ENCODE data around the gene DNAJB14. TPM values are rescaled to one million over a fixed set of nuclear protein-coding genes. Genes with fewer than 3 reads are reported as not detected.

DNAJB14 gene
- total RNA-seq, 1 experiment from 2014 or later = 39.9 TPM

DNA sequence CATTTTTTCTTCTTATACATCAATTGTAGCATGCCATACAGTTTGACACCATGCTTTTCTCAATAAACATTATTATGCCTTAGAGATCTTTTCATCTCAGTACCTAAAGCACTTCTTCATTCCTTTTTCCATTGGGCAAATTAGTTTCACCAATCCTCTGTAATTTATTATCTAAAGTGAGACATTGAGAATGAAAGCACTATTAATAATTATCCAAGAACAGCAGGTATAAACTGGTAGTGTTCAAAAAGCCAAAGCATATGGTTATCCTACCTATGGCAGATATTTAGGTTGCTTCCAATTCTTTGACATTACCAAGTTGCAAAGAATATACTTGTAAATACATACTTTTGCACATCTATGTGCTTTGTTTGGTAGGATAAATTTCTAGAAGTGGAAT is 67.8 kb downstream of the DNAJB14 start:
- no peak for DNase-seq (ENCODE audit: low spot score)
- Mint-ChIP-seq H3K4me3 (no peak overlapping the region), H3K9me3 (no peaks in the 10 kb centered on the region), H3K4me1 (no peaks in the 10 kb centered on the region), H3K27me3 (ENCODE audit: low read depth) (no peaks in the 10 kb centered on the region), H3K27ac (no peak overlapping the region), H3K36me3 (peaks cover 13% of the 10 kb centered on the region)
- TF ChIP-seq ZNF121 (CRISPR knock-in tag; IDR thresholded peaks at IDR 0.05) (no peak), IRF2 (CRISPR knock-in tag; IDR thresholded peaks at IDR 0.05; ENCODE audit: borderline replicate concordance, low read depth) (no peak), KAT7 (CRISPR knock-in tag; IDR thresholded peaks at IDR 0.05; ENCODE audit: borderline replicate concordance) (no peak), ELF4 (CRISPR knock-in tag; IDR thresholded peaks at IDR 0.05; ENCODE audit: low read depth) (no peak), OVOL2 (CRISPR knock-in tag; IDR thresholded peaks at IDR 0.05; ENCODE audit: borderline replicate concordance) (no peak), NR1H2 (CRISPR knock-in tag; IDR thresholded peaks at IDR 0.05) (no peak), HMGA2 (CRISPR knock-in tag; IDR thresholded peaks at IDR 0.05) (no peak), NFE2L1 (CRISPR knock-in tag; IDR thresholded peaks at IDR 0.05) (no peak), EMX1 (CRISPR knock-in tag; IDR thresholded peaks at IDR 0.05) (no peak), FOXP1 (CRISPR knock-in tag; IDR thresholded peaks at IDR 0.05; ENCODE audit: borderline replicate concordance) (no peak)
- TF ChIP-seq, protein P1, sequence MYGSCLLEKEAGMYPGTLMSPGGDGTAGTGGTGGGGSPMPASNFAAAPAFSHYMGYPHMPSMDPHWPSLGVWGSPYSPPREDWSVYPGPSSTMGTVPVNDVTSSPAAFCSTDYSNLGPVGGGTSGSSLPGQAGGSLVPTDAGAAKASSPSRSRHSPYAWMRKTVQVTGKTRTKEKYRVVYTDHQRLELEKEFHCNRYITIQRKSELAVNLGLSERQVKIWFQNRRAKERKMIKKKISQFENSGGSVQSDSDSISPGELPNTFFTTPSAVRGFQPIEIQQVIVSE (CRISPR knock-in tag; IDR thresholded peaks at IDR 0.05; ENCODE audit: borderline replicate concordance) = no peak
- TF ChIP-seq, protein P2, sequence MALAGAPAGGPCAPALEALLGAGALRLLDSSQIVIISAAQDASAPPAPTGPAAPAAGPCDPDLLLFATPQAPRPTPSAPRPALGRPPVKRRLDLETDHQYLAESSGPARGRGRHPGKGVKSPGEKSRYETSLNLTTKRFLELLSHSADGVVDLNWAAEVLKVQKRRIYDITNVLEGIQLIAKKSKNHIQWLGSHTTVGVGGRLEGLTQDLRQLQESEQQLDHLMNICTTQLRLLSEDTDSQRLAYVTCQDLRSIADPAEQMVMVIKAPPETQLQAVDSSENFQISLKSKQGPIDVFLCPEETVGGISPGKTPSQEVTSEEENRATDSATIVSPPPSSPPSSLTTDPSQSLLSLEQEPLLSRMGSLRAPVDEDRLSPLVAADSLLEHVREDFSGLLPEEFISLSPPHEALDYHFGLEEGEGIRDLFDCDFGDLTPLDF (CRISPR knock-in tag; IDR thresholded peaks at IDR 0.05) = no peak
- TF ChIP-seq, protein P3, sequence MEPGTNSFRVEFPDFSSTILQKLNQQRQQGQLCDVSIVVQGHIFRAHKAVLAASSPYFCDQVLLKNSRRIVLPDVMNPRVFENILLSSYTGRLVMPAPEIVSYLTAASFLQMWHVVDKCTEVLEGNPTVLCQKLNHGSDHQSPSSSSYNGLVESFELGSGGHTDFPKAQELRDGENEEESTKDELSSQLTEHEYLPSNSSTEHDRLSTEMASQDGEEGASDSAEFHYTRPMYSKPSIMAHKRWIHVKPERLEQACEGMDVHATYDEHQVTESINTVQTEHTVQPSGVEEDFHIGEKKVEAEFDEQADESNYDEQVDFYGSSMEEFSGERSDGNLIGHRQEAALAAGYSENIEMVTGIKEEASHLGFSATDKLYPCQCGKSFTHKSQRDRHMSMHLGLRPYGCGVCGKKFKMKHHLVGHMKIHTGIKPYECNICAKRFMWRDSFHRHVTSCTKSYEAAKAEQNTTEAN (CRISPR knock-in tag; IDR thresholded peaks at IDR 0.05) = no peak
- TF ChIP-seq, protein P4, sequence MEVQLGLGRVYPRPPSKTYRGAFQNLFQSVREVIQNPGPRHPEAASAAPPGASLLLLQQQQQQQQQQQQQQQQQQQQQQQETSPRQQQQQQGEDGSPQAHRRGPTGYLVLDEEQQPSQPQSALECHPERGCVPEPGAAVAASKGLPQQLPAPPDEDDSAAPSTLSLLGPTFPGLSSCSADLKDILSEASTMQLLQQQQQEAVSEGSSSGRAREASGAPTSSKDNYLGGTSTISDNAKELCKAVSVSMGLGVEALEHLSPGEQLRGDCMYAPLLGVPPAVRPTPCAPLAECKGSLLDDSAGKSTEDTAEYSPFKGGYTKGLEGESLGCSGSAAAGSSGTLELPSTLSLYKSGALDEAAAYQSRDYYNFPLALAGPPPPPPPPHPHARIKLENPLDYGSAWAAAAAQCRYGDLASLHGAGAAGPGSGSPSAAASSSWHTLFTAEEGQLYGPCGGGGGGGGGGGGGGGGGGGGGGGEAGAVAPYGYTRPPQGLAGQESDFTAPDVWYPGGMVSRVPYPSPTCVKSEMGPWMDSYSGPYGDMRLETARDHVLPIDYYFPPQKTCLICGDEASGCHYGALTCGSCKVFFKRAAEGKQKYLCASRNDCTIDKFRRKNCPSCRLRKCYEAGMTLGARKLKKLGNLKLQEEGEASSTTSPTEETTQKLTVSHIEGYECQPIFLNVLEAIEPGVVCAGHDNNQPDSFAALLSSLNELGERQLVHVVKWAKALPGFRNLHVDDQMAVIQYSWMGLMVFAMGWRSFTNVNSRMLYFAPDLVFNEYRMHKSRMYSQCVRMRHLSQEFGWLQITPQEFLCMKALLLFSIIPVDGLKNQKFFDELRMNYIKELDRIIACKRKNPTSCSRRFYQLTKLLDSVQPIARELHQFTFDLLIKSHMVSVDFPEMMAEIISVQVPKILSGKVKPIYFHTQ (CRISPR knock-in tag; IDR thresholded peaks at IDR 0.05) = no peak
- TF ChIP-seq, protein P5, sequence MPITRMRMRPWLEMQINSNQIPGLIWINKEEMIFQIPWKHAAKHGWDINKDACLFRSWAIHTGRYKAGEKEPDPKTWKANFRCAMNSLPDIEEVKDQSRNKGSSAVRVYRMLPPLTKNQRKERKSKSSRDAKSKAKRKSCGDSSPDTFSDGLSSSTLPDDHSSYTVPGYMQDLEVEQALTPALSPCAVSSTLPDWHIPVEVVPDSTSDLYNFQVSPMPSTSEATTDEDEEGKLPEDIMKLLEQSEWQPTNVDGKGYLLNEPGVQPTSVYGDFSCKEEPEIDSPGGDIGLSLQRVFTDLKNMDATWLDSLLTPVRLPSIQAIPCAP (CRISPR knock-in tag; IDR thresholded peaks at IDR 0.05) = no peak
- TF ChIP-seq, protein P6, sequence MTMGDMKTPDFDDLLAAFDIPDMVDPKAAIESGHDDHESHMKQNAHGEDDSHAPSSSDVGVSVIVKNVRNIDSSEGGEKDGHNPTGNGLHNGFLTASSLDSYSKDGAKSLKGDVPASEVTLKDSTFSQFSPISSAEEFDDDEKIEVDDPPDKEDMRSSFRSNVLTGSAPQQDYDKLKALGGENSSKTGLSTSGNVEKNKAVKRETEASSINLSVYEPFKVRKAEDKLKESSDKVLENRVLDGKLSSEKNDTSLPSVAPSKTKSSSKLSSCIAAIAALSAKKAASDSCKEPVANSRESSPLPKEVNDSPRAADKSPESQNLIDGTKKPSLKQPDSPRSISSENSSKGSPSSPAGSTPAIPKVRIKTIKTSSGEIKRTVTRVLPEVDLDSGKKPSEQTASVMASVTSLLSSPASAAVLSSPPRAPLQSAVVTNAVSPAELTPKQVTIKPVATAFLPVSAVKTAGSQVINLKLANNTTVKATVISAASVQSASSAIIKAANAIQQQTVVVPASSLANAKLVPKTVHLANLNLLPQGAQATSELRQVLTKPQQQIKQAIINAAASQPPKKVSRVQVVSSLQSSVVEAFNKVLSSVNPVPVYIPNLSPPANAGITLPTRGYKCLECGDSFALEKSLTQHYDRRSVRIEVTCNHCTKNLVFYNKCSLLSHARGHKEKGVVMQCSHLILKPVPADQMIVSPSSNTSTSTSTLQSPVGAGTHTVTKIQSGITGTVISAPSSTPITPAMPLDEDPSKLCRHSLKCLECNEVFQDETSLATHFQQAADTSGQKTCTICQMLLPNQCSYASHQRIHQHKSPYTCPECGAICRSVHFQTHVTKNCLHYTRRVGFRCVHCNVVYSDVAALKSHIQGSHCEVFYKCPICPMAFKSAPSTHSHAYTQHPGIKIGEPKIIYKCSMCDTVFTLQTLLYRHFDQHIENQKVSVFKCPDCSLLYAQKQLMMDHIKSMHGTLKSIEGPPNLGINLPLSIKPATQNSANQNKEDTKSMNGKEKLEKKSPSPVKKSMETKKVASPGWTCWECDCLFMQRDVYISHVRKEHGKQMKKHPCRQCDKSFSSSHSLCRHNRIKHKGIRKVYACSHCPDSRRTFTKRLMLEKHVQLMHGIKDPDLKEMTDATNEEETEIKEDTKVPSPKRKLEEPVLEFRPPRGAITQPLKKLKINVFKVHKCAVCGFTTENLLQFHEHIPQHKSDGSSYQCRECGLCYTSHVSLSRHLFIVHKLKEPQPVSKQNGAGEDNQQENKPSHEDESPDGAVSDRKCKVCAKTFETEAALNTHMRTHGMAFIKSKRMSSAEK (CRISPR knock-in tag; IDR thresholded peaks at IDR 0.05; ENCODE audit: borderline replicate concordance) = no peak
- TF ChIP-seq, protein P7, sequence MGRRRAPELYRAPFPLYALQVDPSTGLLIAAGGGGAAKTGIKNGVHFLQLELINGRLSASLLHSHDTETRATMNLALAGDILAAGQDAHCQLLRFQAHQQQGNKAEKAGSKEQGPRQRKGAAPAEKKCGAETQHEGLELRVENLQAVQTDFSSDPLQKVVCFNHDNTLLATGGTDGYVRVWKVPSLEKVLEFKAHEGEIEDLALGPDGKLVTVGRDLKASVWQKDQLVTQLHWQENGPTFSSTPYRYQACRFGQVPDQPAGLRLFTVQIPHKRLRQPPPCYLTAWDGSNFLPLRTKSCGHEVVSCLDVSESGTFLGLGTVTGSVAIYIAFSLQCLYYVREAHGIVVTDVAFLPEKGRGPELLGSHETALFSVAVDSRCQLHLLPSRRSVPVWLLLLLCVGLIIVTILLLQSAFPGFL (CRISPR knock-in tag; IDR thresholded peaks at IDR 0.05; ENCODE audit: borderline replicate concordance) = no peak
- TF ChIP-seq, protein P8, sequence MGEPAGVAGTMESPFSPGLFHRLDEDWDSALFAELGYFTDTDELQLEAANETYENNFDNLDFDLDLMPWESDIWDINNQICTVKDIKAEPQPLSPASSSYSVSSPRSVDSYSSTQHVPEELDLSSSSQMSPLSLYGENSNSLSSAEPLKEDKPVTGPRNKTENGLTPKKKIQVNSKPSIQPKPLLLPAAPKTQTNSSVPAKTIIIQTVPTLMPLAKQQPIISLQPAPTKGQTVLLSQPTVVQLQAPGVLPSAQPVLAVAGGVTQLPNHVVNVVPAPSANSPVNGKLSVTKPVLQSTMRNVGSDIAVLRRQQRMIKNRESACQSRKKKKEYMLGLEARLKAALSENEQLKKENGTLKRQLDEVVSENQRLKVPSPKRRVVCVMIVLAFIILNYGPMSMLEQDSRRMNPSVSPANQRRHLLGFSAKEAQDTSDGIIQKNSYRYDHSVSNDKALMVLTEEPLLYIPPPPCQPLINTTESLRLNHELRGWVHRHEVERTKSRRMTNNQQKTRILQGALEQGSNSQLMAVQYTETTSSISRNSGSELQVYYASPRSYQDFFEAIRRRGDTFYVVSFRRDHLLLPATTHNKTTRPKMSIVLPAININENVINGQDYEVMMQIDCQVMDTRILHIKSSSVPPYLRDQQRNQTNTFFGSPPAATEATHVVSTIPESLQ (CRISPR knock-in tag; IDR thresholded peaks at IDR 0.05) = no peak
- CTCF ChIA-PET = no interaction called here
- POLR2A ChIA-PET = no interaction called here
- no peak for ATAC-seq

Measured in WTC11 (cell line).